T-cell (primary cell): ENCODE measurements around the gene GPR42. TPM values are rescaled to one million over a fixed set of nuclear protein-coding genes. Genes with fewer than 3 reads are reported as not detected.

Experiments used
- ATAC-seq, 4 experiments: fragments of 200-7000 bp in 3 of 4; fragments of 150-1000 bp in 1 of 4; cut with Tn5 transposase; replicated peaks in 1 of 4; 1 replicate in 3 of 4; 2 replicates in 1 of 4; pipeline ENCODE4 v1.10.0; 2021; ENCODE audit warnings: moderate library complexity in 3 of 4, mild to moderate bottlenecking in 2 of 4, moderate number of reproducible peaks in 1 of 4
- CTCF ChIA-PET, 2 donors: fragments of 300-600 bp; sonication (Branson Sonifier 250); formaldehyde crosslinking; loops; one replicate each; lab custom pipeline; 2022; ENCODE audit warnings: antibody characterized with exemption in 2 of 2; lab: Charles Lee
- POLR2A ChIA-PET, 2 donors: fragments of 300-600 bp; sonication (Branson Sonifier 250); formaldehyde crosslinking; loops; one replicate each; lab custom pipeline; 2022; ENCODE audit warnings: antibody characterized with exemption in 2 of 2; lab: Charles Lee
- DNase-seq, 35 experiments: peaks; one replicate each; pipeline versions ENCODE4 v3.0.0 to v3.0.0-alpha.2; 2013 to 2023
- H3K27ac ChIP-seq: one replicate; pipeline ENCODE4 v1.5.1; 2013; ENCODE audit warnings: low read length
- H3K27me3 ChIP-seq, 2 experiments: replicated peaks in 1 of 2; 1 replicate in 1 of 2; 2 replicates in 1 of 2; pipeline versions ENCODE4 v1.6.1 to v1.7.0; 2013; ENCODE audit warnings: low read length in 1 of 2, mixed read lengths in 1 of 2; ENCODE audit not compliant: control insufficient read depth in 2 of 2, insufficient read depth in 2 of 2; ENCODE audit errors: extremely low read depth in 1 of 2
- H3K36me3 ChIP-seq, 2 donors: 1 replicate in 1 of 2; 2 replicates in 1 of 2; pipeline versions ENCODE4 v1.6.1 to v1.7.0; 2013; ENCODE audit warnings: low read length in 1 of 2; ENCODE audit not compliant: control insufficient read depth in 2 of 2, insufficient read depth in 1 of 2; ENCODE audit errors: extremely low read depth in 1 of 2
- H3K4me1 ChIP-seq, 2 experiments: 1 replicate in 1 of 2; 2 replicates in 1 of 2; pipeline versions ENCODE4 v1.6.1 to v1.7.0; 2013; ENCODE audit warnings: low read length in 2 of 2, mixed read lengths in 1 of 2; ENCODE audit not compliant: insufficient read depth in 2 of 2, control insufficient read depth in 1 of 2; ENCODE audit errors: extremely low read depth in 1 of 2
- H3K4me3 ChIP-seq, 2 donors: 1 replicate in 1 of 2; 2 replicates in 1 of 2; pipeline versions ENCODE4 v1.5.1 to v1.7.0; 2013; ENCODE audit warnings: mild to moderate bottlenecking in 2 of 2, low read length in 1 of 2, moderate library complexity in 1 of 2; ENCODE audit not compliant: control insufficient read depth in 1 of 2; ENCODE audit errors: extremely low read depth in 1 of 2
- H3K9me3 ChIP-seq: 2 replicates; pipeline ENCODE4 v1.7.0; 2013
- H3K27ac Mint-ChIP-seq, 2 donors: one replicate each; pipeline ENCODE4 v1.8.0; 2020 to 2021; ENCODE audit warnings: mild to moderate bottlenecking in 2 of 2, mixed read lengths in 2 of 2
- H3K27me3 Mint-ChIP-seq, 2 donors: one replicate each; pipeline ENCODE4 v1.8.0; 2021 to 2022; ENCODE audit warnings: mixed read lengths in 2 of 2
- H3K36me3 Mint-ChIP-seq: one replicate; pipeline ENCODE4 v1.8.0; 2021; ENCODE audit warnings: mixed read lengths
- H3K4me1 Mint-ChIP-seq, 3 donors: one replicate each; pipeline ENCODE4 v1.8.0; 2020 to 2022; ENCODE audit warnings: mixed read lengths in 3 of 3, mild to moderate bottlenecking in 1 of 3
- H3K4me3 Mint-ChIP-seq, 3 donors: one replicate each; pipeline ENCODE4 v1.8.0; 2020 to 2022; ENCODE audit warnings: mild to moderate bottlenecking in 3 of 3, mixed read lengths in 3 of 3, moderate library complexity in 3 of 3
- H3K9me3 Mint-ChIP-seq, 3 donors: one replicate each; pipeline ENCODE4 v1.8.0; 2020 to 2022; ENCODE audit warnings: mixed read lengths in 3 of 3
- WGBS: methylation state at CpG from one replicate; pipeline ENCODE4 v1.1.5; 2013; ENCODE audit warnings: missing lambda C conversion rate; ENCODE audit not compliant: insufficient coverage; 5-methylcytosine and 5-hydroxymethylcytosine counted together
- total RNA-seq, 35 experiments: library from RNA in 6 of 35; stranded (reverse) in 6 of 35; fragments of 120-200 nt in 1 of 35; gene quantifications; one replicate each; pipeline versions ENCODE4 v1.2.1 to v1.2.4 and lab custom pipeline; 2013 to 2026

Gene GPR42
- total RNA-seq, 5 donors from 2014 or later (not counting 1 experiment from before 2014, with no cell fraction given): not detected

DNA sequence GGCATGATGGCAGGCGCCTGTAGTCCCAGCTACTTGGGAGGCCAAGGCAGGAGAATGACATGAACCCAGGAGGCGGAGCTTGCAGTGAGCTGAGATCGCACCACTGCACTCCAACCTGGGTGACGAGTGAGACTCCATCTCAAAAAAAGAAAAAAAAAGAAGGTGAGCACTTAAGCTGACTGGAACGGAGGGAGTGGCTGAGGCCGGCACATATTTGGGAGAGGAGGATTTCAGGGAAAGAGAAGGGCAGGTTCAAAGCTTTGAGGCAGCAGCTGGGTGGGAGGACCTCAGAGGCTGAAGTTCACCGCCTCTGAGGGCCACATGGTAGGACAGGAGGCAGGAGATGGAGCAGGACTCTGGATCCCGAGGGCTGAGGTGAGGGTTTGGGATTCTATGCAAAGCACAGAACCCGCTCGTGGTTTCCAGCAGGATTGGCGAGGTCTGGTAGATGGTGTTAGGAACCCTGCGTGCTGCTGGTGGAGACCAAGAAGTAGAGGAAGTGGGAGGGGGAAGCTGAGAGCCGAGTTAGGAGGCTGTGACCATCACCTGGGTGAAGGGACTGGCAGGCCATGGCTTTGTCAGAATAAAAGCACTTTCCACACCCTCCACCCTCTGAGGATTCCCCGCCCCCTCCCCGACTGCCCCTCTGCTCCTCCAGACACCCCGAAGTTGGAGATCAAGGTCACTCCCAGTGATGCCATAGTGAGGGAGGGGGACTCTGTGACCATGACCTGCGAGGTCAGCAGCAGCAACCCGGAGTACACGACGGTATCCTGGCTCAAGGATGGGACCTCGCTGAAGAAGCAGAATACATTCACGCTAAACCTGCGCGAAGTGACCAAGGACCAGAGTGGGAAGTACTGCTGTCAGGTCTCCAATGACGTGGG is 33.5 kb upstream of the GPR42 start:
- CTCF ChIA-PET: no interaction called here
- ATAC-seq (no peak), DNase-seq (no peak)
- Histone ChIP-seq H3K9me3 (no peaks in the 10 kb centered on the region), H3K27me3 (peaks cover 0 to 28% of the 10 kb centered on the region in 2 experiments), H3K4me3 (no peak overlapping the region), H3K27ac (no peak overlapping the region), H3K4me1 (peaks cover 0 to 10% of the 10 kb centered on the region in 2 experiments), H3K36me3 (no peaks in the 10 kb centered on the region)
- Mint-ChIP-seq H3K27ac (no peak overlapping the region), H3K36me3 (no peaks in the 10 kb centered on the region), H3K9me3 (no peaks in the 10 kb centered on the region), H3K4me1 (peaks cover 11 to 24% (median 11%) of the 10 kb centered on the region in 3 donors), H3K27me3 (peaks cover 0 to 8% of the 10 kb centered on the region in 2 donors), H3K4me3 (no peak overlapping the region)
- 86% methylated on average over 19 of the region's 25 CpGs for WGBS
- POLR2A ChIA-PET: no interaction called here

DNA sequence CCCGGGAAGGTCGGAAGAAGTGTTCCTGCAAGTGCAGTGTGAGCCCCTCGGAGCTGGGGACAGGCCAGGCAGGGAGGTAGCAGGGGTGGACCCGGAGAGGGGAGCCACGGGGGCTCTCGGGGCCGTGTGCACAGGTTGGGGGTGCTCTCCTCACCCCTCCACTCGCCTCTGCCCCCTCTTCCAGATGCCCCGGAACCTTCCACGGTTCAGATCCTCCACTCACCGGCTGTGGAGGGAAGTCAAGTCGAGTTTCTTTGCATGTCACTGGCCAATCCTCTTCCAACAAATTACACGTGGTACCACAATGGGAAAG is 32.9 kb upstream of the GPR42 start:
- peaks cover 0 to 4% of the 10 kb centered on the region in 2 experiments for H3K4me1 ChIP-seq
- no peaks in the 10 kb centered on the region for H3K36me3 ChIP-seq

DNA sequence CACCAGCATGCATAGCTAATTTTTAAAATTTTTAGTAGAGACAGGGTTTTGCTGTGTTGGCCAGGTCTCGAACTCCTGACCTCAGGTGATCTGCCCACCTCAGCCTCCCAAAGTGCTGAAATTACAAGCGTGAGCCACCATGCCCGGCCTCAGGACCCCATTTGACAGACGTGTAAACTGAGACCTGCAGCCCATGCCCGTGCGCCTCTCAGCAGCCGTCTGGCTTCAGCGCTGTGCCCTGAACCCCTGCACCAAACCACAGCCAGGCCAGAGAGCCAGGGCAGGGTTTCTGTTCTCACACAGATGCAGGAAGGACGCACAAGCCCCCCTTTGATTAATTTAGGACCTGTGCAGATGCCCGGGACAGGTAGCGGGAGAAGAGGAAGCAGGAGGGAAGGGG is 30.4 kb upstream of the GPR42 start:
- Mint-ChIP-seq H3K36me3 (no peaks in the 10 kb centered on the region), H3K4me3 (no peak overlapping the region), H3K27me3 (no peaks in the 10 kb centered on the region), H3K9me3 (no peaks in the 10 kb centered on the region), H3K4me1 (peaks cover 0 to 4% (median 0%) of the 10 kb centered on the region in 3 donors), H3K27ac (no peak overlapping the region)
- H3K4me3 ChIP-seq: no peak overlapping the region
- WGBS: 74% methylated on average over 9 of the region's 11 CpGs
- CTCF ChIA-PET: no interaction called here
- H3K9me3 ChIP-seq: no peaks in the 10 kb centered on the region
- H3K27ac ChIP-seq: no peak overlapping the region
- H3K36me3 ChIP-seq: no peaks in the 10 kb centered on the region
- H3K4me1 ChIP-seq: no peaks in the 10 kb centered on the region
- no peak for ATAC-seq
- DNase-seq: no peak
- H3K27me3 ChIP-seq: peaks cover 0 to 20% of the 10 kb centered on the region in 2 experiments
- POLR2A ChIA-PET: interaction anchor here in 1 of 2 donors (0.6 kb wide), 1 partner anchor 127 kb away, joined by 3 read pairs; no protein-coding TSS in a partner anchor

More for the DNA sequence above, 32.9 kb upstream of the GPR42 start:
- no peaks in the 10 kb centered on the region for H3K9me3 Mint-ChIP-seq
- 92% methylated on average over 2 of the region's 13 CpGs for WGBS
- Histone ChIP-seq H3K27ac (no peak overlapping the region), H3K27me3 (peaks cover 0 to 29% of the 10 kb centered on the region in 2 experiments), H3K4me3 (no peak overlapping the region), H3K9me3 (no peaks in the 10 kb centered on the region)
- DNase-seq (no peak), ATAC-seq (no peak)
- no peak overlapping the region for H3K27ac Mint-ChIP-seq
- no peak overlapping the region for H3K4me3 Mint-ChIP-seq
- peaks cover 0 to 8% of the 10 kb centered on the region in 2 donors for H3K27me3 Mint-ChIP-seq
- H3K36me3 Mint-ChIP-seq: no peaks in the 10 kb centered on the region
- ChIA-PET POLR2A (no interaction called here), CTCF (no interaction called here)
- peaks cover 6 to 18% (median 8%) of the 10 kb centered on the region in 3 donors for H3K4me1 Mint-ChIP-seq

DNA sequence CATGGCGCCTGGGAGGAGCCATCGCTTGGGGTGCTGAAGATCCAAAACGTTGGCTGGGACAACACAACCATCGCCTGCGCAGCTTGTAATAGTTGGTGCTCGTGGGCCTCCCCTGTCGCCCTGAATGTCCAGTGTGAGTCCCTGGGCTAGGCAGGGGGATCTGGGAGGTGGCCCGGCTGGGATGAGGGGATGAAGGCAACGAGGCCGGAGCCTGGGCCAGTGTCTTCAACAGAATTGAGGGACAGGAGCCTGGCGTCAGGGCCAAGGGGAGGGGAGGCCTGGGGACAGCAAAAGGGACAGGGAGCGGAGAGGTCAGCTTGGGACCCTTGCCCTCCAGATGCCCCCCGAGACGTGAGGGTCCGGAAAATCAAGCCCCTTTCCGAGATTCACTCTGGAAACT is 29.9 kb upstream of the GPR42 start:
- DNase-seq (no peak), ATAC-seq (no peak)
- H3K4me3 ChIP-seq: no peak overlapping the region
- ChIA-PET POLR2A (interaction anchor here in 1 of 2 donors (0.6 kb wide), 1 partner anchor 128 kb away, joined by 3 read pairs; no protein-coding TSS in a partner anchor), CTCF (no interaction called here)
- peaks cover 0 to 4% of the 10 kb centered on the region in 2 donors for H3K27me3 Mint-ChIP-seq
- no peak overlapping the region for H3K27ac ChIP-seq
- H3K27ac Mint-ChIP-seq: no peak overlapping the region
- WGBS: 75% methylated on average over 15 of the region's 16 CpGs
- peaks cover 0 to 5% of the 10 kb centered on the region in 2 experiments for H3K4me1 ChIP-seq
- H3K36me3 ChIP-seq: no peaks in the 10 kb centered on the region
- H3K9me3 Mint-ChIP-seq: no peaks in the 10 kb centered on the region
- H3K9me3 ChIP-seq: no peaks in the 10 kb centered on the region
- peaks cover 0 to 26% of the 10 kb centered on the region in 2 experiments for H3K27me3 ChIP-seq
- H3K36me3 Mint-ChIP-seq: no peaks in the 10 kb centered on the region
- H3K4me3 Mint-ChIP-seq: no peak overlapping the region
- H3K4me1 Mint-ChIP-seq: peaks cover under 1 to 9% (median 4%) of the 10 kb centered on the region in 3 donors

DNA sequence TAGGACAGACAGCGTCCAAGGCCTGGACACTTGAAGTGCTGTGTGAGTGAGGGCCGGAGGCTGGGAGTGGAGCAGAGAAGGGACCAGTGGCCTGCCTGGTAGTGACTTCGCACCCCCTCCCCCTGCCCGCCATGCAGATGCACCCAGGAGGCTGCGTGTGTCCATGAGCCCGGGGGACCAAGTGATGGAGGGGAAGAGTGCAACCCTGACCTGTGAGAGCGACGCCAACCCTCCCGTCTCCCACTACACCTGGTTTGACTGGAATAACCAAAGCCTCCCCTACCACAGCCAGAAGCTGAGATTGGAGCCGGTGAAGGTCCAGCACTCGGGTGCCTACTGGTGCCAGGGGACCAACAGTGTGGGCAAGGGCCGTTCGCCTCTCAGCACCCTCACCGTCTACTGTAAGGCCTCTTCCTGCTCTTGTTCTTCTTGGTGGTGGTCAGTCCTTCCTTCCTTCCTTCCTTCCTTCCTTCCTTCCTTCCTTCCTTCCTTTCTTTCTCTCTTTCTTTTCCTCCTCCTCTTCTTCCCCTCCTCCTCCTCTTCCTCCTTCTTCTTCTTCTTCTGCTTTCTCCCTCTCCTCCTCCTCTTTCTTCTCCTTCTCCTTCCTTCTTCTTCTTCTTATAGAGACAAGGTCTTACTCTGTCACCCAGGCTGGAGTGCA is 29.2 kb upstream of the GPR42 start:
- H3K27me3 ChIP-seq: peaks cover 0 to 28% of the 10 kb centered on the region in 2 experiments
- H3K4me1 Mint-ChIP-seq: peaks cover 7 to 16% (median 11%) of the 10 kb centered on the region in 3 donors
- no peaks in the 10 kb centered on the region for H3K36me3 ChIP-seq
- H3K27me3 Mint-ChIP-seq: peaks cover 0 to 4% of the 10 kb centered on the region in 2 donors
- ATAC-seq (no peak), DNase-seq (no peak)
- H3K4me3 ChIP-seq: no peak overlapping the region
- H3K9me3 ChIP-seq: no peaks in the 10 kb centered on the region
- no peaks in the 10 kb centered on the region for H3K36me3 Mint-ChIP-seq
- H3K4me3 Mint-ChIP-seq: no peak overlapping the region
- 73% methylated on average over 7 of the region's 14 CpGs for WGBS
- ChIA-PET CTCF (no interaction called here), POLR2A (no interaction called here)
- H3K27ac ChIP-seq: no peak overlapping the region
- H3K4me1 ChIP-seq: peaks cover 2 to 12% of the 10 kb centered on the region in 2 experiments
- H3K27ac Mint-ChIP-seq: no peak overlapping the region
- H3K9me3 Mint-ChIP-seq: no peaks in the 10 kb centered on the region

DNA sequence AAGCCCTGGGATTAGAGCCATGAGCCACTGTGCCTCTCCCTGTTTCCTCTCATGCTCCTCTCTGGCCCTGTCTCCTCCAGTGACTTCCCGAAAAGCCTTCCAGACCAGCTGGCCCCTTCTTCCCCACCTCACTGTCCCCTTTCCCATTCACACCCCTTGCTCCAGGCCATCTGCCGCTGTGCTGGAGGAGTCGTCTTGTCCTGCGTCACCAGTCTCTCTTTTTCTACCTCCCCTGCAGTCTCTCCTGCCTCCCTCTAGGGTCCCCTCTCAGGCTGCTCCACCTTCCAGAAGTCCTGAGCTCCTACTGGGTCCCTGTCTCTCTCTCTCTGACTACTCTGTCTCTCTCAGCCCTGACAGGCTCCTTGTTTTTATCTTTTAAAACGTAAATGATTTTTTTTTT is 28.4 kb upstream of the GPR42 start:
- CTCF ChIA-PET: no interaction called here

More for the DNA sequence above, 28.4 kb upstream of the GPR42 start:
- no peak overlapping the region for H3K4me3 Mint-ChIP-seq
- 93% methylated on average over 5 of the region's 5 CpGs for WGBS
- ATAC-seq: no peak
- H3K36me3 ChIP-seq: no peaks in the 10 kb centered on the region
- no peak overlapping the region for H3K27ac ChIP-seq
- H3K27me3 ChIP-seq: peaks cover 0 to 31% of the 10 kb centered on the region in 2 experiments
- no peak overlapping the region for H3K27ac Mint-ChIP-seq
- no peaks in the 10 kb centered on the region for H3K9me3 Mint-ChIP-seq
- no peaks in the 10 kb centered on the region for H3K9me3 ChIP-seq
- no peak for DNase-seq
- H3K4me1 Mint-ChIP-seq: peaks cover 14 to 19% (median 18%) of the 10 kb centered on the region in 3 donors
- H3K4me1 ChIP-seq: peaks cover 8 to 20% of the 10 kb centered on the region in 2 experiments
- H3K27me3 Mint-ChIP-seq: peaks cover 0 to 6% of the 10 kb centered on the region in 2 donors
- POLR2A ChIA-PET: no interaction called here
- H3K4me3 ChIP-seq: no peak overlapping the region
- H3K36me3 Mint-ChIP-seq: no peaks in the 10 kb centered on the region
